B cell (primary cell): ENCODE measurements around the gene NFILZ.

Experiments
- CTCF ChIP-seq: fragments of 200-600 bp; IDR thresholded peaks from one replicate; pipeline ENCODE4 v1.8.0; 2022; ENCODE audit warnings: antibody characterized with exemption, mild to moderate bottlenecking
- EZH2 ChIP-seq: IDR thresholded peaks from 2 replicates; pipeline ENCODE4 v1.6.1; 2012; ENCODE audit warnings: borderline replicate concordance, low read depth, mild to moderate bottlenecking, moderate library complexity, low read length; ENCODE audit not compliant: insufficient read depth, poor library complexity, severe bottlenecking

GRCh38 chr19:8630796-8631424 is 477 bp downstream of the NFILZ start:
- TF ChIP-seq CTCF: no peak
- no peak for TF ChIP-seq EZH2
